ENCODE measurements around the gene UBE2D1.

The UBE2D1 gene

DNA sequence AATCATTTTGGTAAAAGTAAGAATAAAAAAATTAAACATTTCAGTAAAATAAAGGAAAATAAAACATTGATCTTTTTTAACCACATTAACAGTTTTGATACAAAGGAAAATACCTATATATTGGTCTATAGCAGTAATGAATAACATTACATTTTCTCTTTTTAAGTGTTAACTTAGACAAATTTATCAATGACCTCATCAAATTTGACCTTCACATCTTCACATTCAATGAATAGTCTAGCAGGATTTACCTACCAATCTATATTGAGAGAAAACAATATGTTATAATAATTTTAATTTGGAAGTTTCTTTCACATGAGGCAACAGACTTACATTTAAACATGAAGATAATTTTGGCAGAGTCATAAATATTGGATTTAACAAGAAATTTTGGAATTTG lies 17.9 kb upstream of the UBE2D1 start:
- no peaks in the 10 kb centered on the region for H3K9me3 ChIP-seq (ENCODE audit: control insufficient read depth in 2 of 2, low read length in 2 of 2)

DNA sequence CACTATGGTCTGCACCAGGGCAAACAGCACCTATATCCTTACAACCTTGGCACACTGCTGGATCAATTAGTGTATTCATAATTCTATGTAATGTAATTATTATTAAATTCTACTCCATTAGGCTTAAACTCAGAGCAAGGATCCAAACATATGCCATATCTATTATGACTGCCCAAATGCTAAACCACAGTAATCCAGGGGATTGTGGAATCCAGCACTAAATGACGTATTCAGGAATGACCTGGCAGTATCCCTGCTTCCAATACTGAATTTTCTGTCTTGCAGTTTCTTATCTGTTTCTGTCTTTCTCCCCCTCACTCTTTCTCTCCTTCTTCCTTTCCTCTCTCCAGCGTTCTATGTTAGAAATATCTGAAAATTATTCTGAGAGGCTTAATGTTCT lies 16.5 kb upstream of the UBE2D1 start:
- no peak overlapping the region for H3K4me3 ChIP-seq (ENCODE audit: low read length in 2 of 2)
- no peaks in the 10 kb centered on the region for H3K27me3 ChIP-seq (ENCODE audit: control insufficient read depth in 2 of 2, insufficient read depth in 2 of 2, low read length in 2 of 2)
- H3K36me3 ChIP-seq (ENCODE audit: control insufficient read depth in 2 of 2, insufficient read depth in 2 of 2, low read length in 2 of 2), result no peaks in the 10 kb centered on the region
- H3K9me3 ChIP-seq (ENCODE audit: control insufficient read depth in 2 of 2, low read length in 2 of 2), result no peaks in the 10 kb centered on the region
- no peak overlapping the region for H3K9ac ChIP-seq (ENCODE audit: low read depth in 1 of 2, low read length in 2 of 2)
- H3K27ac ChIP-seq (ENCODE audit: low read depth in 2 of 2, low read length in 2 of 2), result no peak overlapping the region
- peaks cover 3 to 11% of the 10 kb centered on the region in 2 donors for H3K4me1 ChIP-seq (ENCODE audit: control insufficient read depth in 2 of 2, insufficient read depth in 2 of 2, low read length in 2 of 2)

More for the DNA sequence above, 17.9 kb upstream of the UBE2D1 start:
- Histone ChIP-seq H3K27me3 (ENCODE audit: control insufficient read depth in 2 of 2, insufficient read depth in 2 of 2, low read length in 2 of 2) (no peaks in the 10 kb centered on the region), H3K4me1 (ENCODE audit: control insufficient read depth in 2 of 2, insufficient read depth in 2 of 2, low read length in 2 of 2) (no peaks in the 10 kb centered on the region), H3K27ac (ENCODE audit: low read depth in 2 of 2, low read length in 2 of 2) (no peak overlapping the region), H3K9ac (ENCODE audit: low read depth in 1 of 2, low read length in 2 of 2) (no peak overlapping the region), H3K36me3 (ENCODE audit: control insufficient read depth in 2 of 2, insufficient read depth in 2 of 2, low read length in 2 of 2) (no peaks in the 10 kb centered on the region), H3K4me3 (ENCODE audit: low read length in 2 of 2) (no peak overlapping the region)

DNA sequence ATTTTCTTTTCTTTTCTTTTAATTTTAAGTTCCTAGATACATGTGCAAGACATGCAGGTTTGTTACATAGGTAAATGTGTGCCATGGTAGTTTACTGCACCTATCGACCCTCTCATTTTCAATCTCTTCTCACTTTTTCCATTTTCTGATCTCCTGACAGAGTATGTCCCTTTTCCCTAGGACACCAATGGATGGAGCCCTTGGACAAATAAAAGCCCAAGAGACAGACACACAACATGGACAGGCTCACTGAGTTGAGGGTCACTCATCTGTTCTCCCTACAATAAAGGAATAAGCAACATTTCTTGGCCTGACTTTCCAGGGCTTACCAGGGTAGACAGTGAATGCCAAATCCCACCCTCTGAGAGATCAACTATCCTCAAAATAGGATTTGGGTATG lies 15.2 kb upstream of the UBE2D1 start:
- H3K36me3 ChIP-seq (ENCODE audit: control insufficient read depth in 2 of 2, insufficient read depth in 2 of 2, low read length in 2 of 2), result no peaks in the 10 kb centered on the region

GRCh38 chr10:58320351-58321049 lies 14.3 kb upstream of the UBE2D1 start:
- Histone ChIP-seq H3K27me3 (ENCODE audit: control insufficient read depth in 2 of 2, insufficient read depth in 2 of 2, low read length in 2 of 2) (no peaks in the 10 kb centered on the region), H3K36me3 (ENCODE audit: control insufficient read depth in 2 of 2, insufficient read depth in 2 of 2, low read length in 2 of 2) (no peaks in the 10 kb centered on the region), H3K9ac (ENCODE audit: low read depth in 1 of 2, low read length in 2 of 2) (no peak overlapping the region), H3K9me3 (ENCODE audit: control insufficient read depth in 2 of 2, low read length in 2 of 2) (no peaks in the 10 kb centered on the region), H3K27ac (ENCODE audit: low read depth in 2 of 2, low read length in 2 of 2) (no peak overlapping the region), H3K4me1 (ENCODE audit: control insufficient read depth in 2 of 2, insufficient read depth in 2 of 2, low read length in 2 of 2) (peaks cover 3 to 11% of the 10 kb centered on the region in 2 donors), H3K4me3 (ENCODE audit: low read length in 2 of 2) (no peak overlapping the region)

More for the DNA sequence above, 15.2 kb upstream of the UBE2D1 start:
- H3K4me3 ChIP-seq (ENCODE audit: low read length in 2 of 2), result no peak overlapping the region
- no peak overlapping the region for H3K27ac ChIP-seq (ENCODE audit: low read depth in 2 of 2, low read length in 2 of 2)
- peaks cover 3 to 11% of the 10 kb centered on the region in 2 donors for H3K4me1 ChIP-seq (ENCODE audit: control insufficient read depth in 2 of 2, insufficient read depth in 2 of 2, low read length in 2 of 2)
- H3K27me3 ChIP-seq (ENCODE audit: control insufficient read depth in 2 of 2, insufficient read depth in 2 of 2, low read length in 2 of 2), result no peaks in the 10 kb centered on the region
- H3K9ac ChIP-seq (ENCODE audit: low read depth in 1 of 2, low read length in 2 of 2), result no peak overlapping the region
- H3K9me3 ChIP-seq (ENCODE audit: control insufficient read depth in 2 of 2, low read length in 2 of 2), result no peaks in the 10 kb centered on the region

DNA sequence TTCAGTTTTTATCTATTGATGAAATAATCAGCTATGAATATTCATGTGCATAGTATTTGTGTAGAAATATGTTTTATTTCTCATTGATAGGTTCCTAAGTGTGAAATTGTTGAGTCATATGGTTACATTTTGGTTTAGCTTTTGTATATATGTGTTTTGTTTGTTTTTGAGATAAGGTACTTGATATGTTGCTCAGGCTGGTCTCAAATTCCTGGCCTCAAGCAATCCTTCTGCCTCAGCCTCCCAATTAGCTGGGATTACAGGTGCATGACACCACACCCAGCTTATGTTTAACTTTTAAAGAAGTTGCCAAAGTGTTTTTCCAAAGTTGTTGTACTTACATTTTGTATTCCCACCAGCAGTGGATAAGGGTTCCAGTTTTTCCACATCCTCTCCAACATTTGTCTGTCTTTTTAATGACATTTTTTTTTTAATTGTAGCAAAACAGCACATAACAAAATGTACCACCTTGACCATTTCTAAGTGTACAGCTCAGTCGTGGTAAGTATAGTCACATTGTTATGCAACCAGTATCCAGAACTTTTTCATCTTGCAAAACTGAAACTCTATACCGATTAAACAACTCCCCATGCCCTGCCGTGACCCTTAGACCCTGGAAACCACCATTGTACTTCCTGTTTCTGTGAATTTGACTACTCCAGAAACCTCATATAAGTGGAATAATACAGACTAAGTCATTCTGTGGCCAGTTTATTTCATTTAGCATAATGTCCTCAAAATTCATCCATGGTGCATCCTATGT lies 12.6 kb upstream of the UBE2D1 start:
- H3K27ac ChIP-seq (ENCODE audit: low read depth in 2 of 2, low read length in 2 of 2), result peak overlapping the region; percentile 45 to 56
- H3K9me3 ChIP-seq (ENCODE audit: control insufficient read depth in 2 of 2, low read length in 2 of 2), result no peaks in the 10 kb centered on the region
- H3K27me3 ChIP-seq (ENCODE audit: control insufficient read depth in 2 of 2, insufficient read depth in 2 of 2, low read length in 2 of 2), result no peaks in the 10 kb centered on the region
- peak overlapping the region in 1 of 2 donors; percentile 44 for H3K4me3 ChIP-seq (ENCODE audit: low read length in 2 of 2)
- H3K36me3 ChIP-seq (ENCODE audit: control insufficient read depth in 2 of 2, insufficient read depth in 2 of 2, low read length in 2 of 2), result no peaks in the 10 kb centered on the region
- H3K4me1 ChIP-seq (ENCODE audit: control insufficient read depth in 2 of 2, insufficient read depth in 2 of 2, low read length in 2 of 2), result peaks cover 3 to 11% of the 10 kb centered on the region in 2 donors
- no peak overlapping the region for H3K9ac ChIP-seq (ENCODE audit: low read depth in 1 of 2, low read length in 2 of 2)

- Histone ChIP-seq H3K27ac (ENCODE audit: low read depth in 2 of 2, low read length in 2 of 2) (peak overlapping the region; percentile 45 to 56), H3K9me3 (ENCODE audit: control insufficient read depth in 2 of 2, low read length in 2 of 2) (no peaks in the 10 kb centered on the region), H3K27me3 (ENCODE audit: control insufficient read depth in 2 of 2, insufficient read depth in 2 of 2, low read length in 2 of 2) (no peaks in the 10 kb centered on the region), H3K4me3 (ENCODE audit: low read length in 2 of 2) (peak overlapping the region in 1 of 2 donors; percentile 44), H3K4me1 (ENCODE audit: control insufficient read depth in 2 of 2, insufficient read depth in 2 of 2, low read length in 2 of 2) (peaks cover 3 to 11% of the 10 kb centered on the region in 2 donors), H3K36me3 (ENCODE audit: control insufficient read depth in 2 of 2, insufficient read depth in 2 of 2, low read length in 2 of 2) (no peaks in the 10 kb centered on the region), H3K9ac (ENCODE audit: low read depth in 1 of 2, low read length in 2 of 2) (no peak overlapping the region)
These were observed 12.0 kb upstream of the UBE2D1 start for GRCh38 chr10:58322835-58323209.

- H3K27ac ChIP-seq (ENCODE audit: low read depth in 2 of 2, low read length in 2 of 2), result no peak overlapping the region
- no peak overlapping the region for H3K9ac ChIP-seq (ENCODE audit: low read depth in 1 of 2, low read length in 2 of 2)
- no peaks in the 10 kb centered on the region for H3K9me3 ChIP-seq (ENCODE audit: control insufficient read depth in 2 of 2, low read length in 2 of 2)
- H3K36me3 ChIP-seq (ENCODE audit: control insufficient read depth in 2 of 2, insufficient read depth in 2 of 2, low read length in 2 of 2), result no peaks in the 10 kb centered on the region
- H3K27me3 ChIP-seq (ENCODE audit: control insufficient read depth in 2 of 2, insufficient read depth in 2 of 2, low read length in 2 of 2), result no peaks in the 10 kb centered on the region
- peaks cover 3 to 11% of the 10 kb centered on the region in 2 donors for H3K4me1 ChIP-seq (ENCODE audit: control insufficient read depth in 2 of 2, insufficient read depth in 2 of 2, low read length in 2 of 2)
- no peak overlapping the region for H3K4me3 ChIP-seq (ENCODE audit: low read length in 2 of 2)
These were observed 7.8 kb upstream of the UBE2D1 start for GRCh38 chr10:58326967-58327381.

DNA sequence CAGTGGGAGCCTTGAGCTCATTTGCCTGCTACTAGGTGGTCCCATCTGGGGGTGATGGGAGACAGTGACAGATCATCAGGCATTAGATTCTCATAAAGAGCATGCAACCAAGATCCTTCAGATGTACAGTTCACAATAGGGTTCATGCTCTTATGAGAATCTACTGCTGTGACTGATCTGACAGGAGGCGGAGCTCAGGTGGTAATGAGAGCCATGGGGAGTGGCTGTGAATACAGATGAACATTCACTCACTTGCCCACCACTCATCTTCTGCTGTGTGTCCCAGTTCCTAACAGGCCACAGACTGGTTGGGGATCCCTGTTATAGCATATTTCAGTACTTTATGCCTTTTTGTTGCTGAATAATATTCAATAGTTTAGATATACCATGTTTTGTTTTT lies 6.6 kb upstream of the UBE2D1 start:
- H3K4me1 ChIP-seq (ENCODE audit: control insufficient read depth in 2 of 2, insufficient read depth in 2 of 2, low read length in 2 of 2), result no peaks in the 10 kb centered on the region
- no peaks in the 10 kb centered on the region for H3K27me3 ChIP-seq (ENCODE audit: control insufficient read depth in 2 of 2, insufficient read depth in 2 of 2, low read length in 2 of 2)
- H3K27ac ChIP-seq (ENCODE audit: low read depth in 2 of 2, low read length in 2 of 2), result no peak overlapping the region
- H3K9ac ChIP-seq (ENCODE audit: low read depth in 1 of 2, low read length in 2 of 2), result no peak overlapping the region
- no peaks in the 10 kb centered on the region for H3K9me3 ChIP-seq (ENCODE audit: control insufficient read depth in 2 of 2, low read length in 2 of 2)
- no peaks in the 10 kb centered on the region for H3K36me3 ChIP-seq (ENCODE audit: control insufficient read depth in 2 of 2, insufficient read depth in 2 of 2, low read length in 2 of 2)
- H3K4me3 ChIP-seq (ENCODE audit: low read length in 2 of 2), result no peak overlapping the region

DNA sequence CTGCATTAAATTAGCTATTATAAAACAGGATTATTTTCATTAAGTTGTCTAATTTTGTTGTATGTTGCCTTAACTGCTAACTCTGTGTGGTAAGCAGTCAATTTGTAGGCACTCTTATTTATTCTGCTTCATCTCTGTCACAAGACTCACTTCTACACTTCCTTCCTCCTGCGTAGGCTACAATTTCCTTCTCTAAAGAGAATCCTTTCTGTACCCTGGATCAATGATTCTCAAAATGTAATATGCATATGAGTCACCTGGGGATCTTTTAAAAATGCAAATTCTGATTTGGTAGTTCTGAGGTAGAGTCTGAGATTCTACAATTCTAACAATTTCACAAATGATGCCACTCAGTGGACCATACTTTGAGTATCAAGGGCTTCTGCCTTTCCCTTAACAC lies 4.4 kb upstream of the UBE2D1 start:
- H3K36me3 ChIP-seq (ENCODE audit: control insufficient read depth in 2 of 2, insufficient read depth in 2 of 2, low read length in 2 of 2), result no peaks in the 10 kb centered on the region
- H3K27ac ChIP-seq (ENCODE audit: low read depth in 2 of 2, low read length in 2 of 2), result no peak overlapping the region
- no peaks in the 10 kb centered on the region for H3K27me3 ChIP-seq (ENCODE audit: control insufficient read depth in 2 of 2, insufficient read depth in 2 of 2, low read length in 2 of 2)
- peaks cover 0 to 4% of the 10 kb centered on the region in 2 donors for H3K4me1 ChIP-seq (ENCODE audit: control insufficient read depth in 2 of 2, insufficient read depth in 2 of 2, low read length in 2 of 2)
- H3K4me3 ChIP-seq (ENCODE audit: low read length in 2 of 2), result no peak overlapping the region
- no peaks in the 10 kb centered on the region for H3K9me3 ChIP-seq (ENCODE audit: control insufficient read depth in 2 of 2, low read length in 2 of 2)
- no peak overlapping the region for H3K9ac ChIP-seq (ENCODE audit: low read depth in 1 of 2, low read length in 2 of 2)

GRCh38 chr10:58331646-58332045 lies 3.2 kb upstream of the UBE2D1 start:
- H3K27ac ChIP-seq (ENCODE audit: low read depth in 2 of 2, low read length in 2 of 2), result no peak overlapping the region
- no peak overlapping the region for H3K9ac ChIP-seq (ENCODE audit: low read depth in 1 of 2, low read length in 2 of 2)

More at GRCh38 chr10:58331646-58332045, 3.2 kb upstream of the UBE2D1 start:
- Histone ChIP-seq H3K4me1 (ENCODE audit: control insufficient read depth in 2 of 2, insufficient read depth in 2 of 2, low read length in 2 of 2) (peaks cover 8 to 11% of the 10 kb centered on the region in 2 donors), H3K4me3 (ENCODE audit: low read length in 2 of 2) (no peak overlapping the region), H3K9me3 (ENCODE audit: control insufficient read depth in 2 of 2, low read length in 2 of 2) (no peaks in the 10 kb centered on the region), H3K36me3 (ENCODE audit: control insufficient read depth in 2 of 2, insufficient read depth in 2 of 2, low read length in 2 of 2) (no peaks in the 10 kb centered on the region), H3K27me3 (ENCODE audit: control insufficient read depth in 2 of 2, insufficient read depth in 2 of 2, low read length in 2 of 2) (no peaks in the 10 kb centered on the region)

All from mucosa of rectum (tissue), 2 donors.